GM12878 (cell line): ENCODE results near the gene ITM2A. TPM values are rescaled to one million over a fixed set of nuclear protein-coding genes. Genes with fewer than 3 reads are reported as not detected.

ENCODE experiments used
- BRCA1 ChIP-seq: IDR thresholded peaks from 2 replicates; pipeline ENCODE4 v1.6.1; 2011; ENCODE audit warnings: low read depth, low read length, improper control_type of control experiment
- LARP7 ChIP-seq: fragments of 450-650 bp; IDR thresholded peaks from 2 replicates; pipeline ENCODE4 v1.6.1; 2017; ENCODE audit warnings: mild to moderate bottlenecking
- SIX5 ChIP-seq: IDR thresholded peaks from 2 replicates; pipeline ENCODE4 v1.6.1; 2011; ENCODE audit warnings: mild to moderate bottlenecking, low read depth, low read length, moderate library complexity; ENCODE audit not compliant: severe bottlenecking
- SMAD5 ChIP-seq: IDR thresholded peaks from 2 replicates; pipeline ENCODE4 v1.6.1; 2016; ENCODE audit warnings: antibody characterized with exemption, low read depth
- TBL1XR1 ChIP-seq: IDR thresholded peaks from 2 replicates; pipeline ENCODE4 v1.6.1; 2012; ENCODE audit warnings: low read depth, low read length, improper control_type of control experiment
- ZBTB11 ChIP-seq: fragments of 450-650 bp; formaldehyde crosslinking; IDR thresholded peaks from 2 replicates; pipeline ENCODE4 v1.5.0; 2022; ENCODE audit warnings: mild to moderate bottlenecking, missing genetic modification characterization
- ZNF687 ChIP-seq: fragments of 450-650 bp; IDR thresholded peaks from 2 replicates; pipeline ENCODE4 v1.6.1; 2017; ENCODE audit warnings: mild to moderate bottlenecking, moderate library complexity
- ZZZ3 ChIP-seq: IDR thresholded peaks from 2 replicates; pipeline ENCODE4 v1.6.1; 2011; ENCODE audit warnings: low read depth; ENCODE audit not compliant: control insufficient read depth, insufficient read length
- polyA plus RNA-seq, 11 experiments: library from polyadenylated mRNA; depleted of rRNA in 4 of 11; unstranded in 6 of 11; stranded (reverse) in 5 of 11; fragments of >200 nt; fragmentation: Nextera tagmentation in 4 of 11; fragmentation: Illumina TruSeq in 1 of 11; extraction: Ambion mirVana in 4 of 11; extraction: Trizol in 1 of 11; gene quantifications; 1 replicate in 1 of 11; 2 replicates in 10 of 11; pipeline versions ENCODE4 v1.2.1 to v1.2.3, GENCODE V29; 2011 to 2016; ENCODE audit warnings: inconsistent platforms in 2 of 11, missing spikeins in 2 of 11, low read depth in 1 of 11
- total RNA-seq, 4 experiments: library from RNA; depleted of rRNA in 3 of 4; stranded (reverse); fragments of >200 nt in 3 of 4; fragmentation: Illumina TruSeq in 1 of 4; extraction: Trizol in 1 of 4; gene quantifications; 2 replicates each; pipeline versions ENCODE4 v1.2.1 to v1.2.3, GENCODE V29; 2013 to 2021

Gene ITM2A
- total and polyA plus RNA-seq, 10 of the 15 experiments (the other 5 are each of a cell fraction or from before 2014, with no cell fraction given): 29.6 to 202 (median 44.9) TPM

- TF ChIP-seq ZBTB11 (CRISPR knock-in tag) (no peak), BRCA1 (no peak), TBL1XR1 (no peak), LARP7 (no peak), ZZZ3 (no peak), SIX5 (no peak), ZNF687 (no peak), SMAD5 (no peak)
- TF ChIP-seq, all 136 proteins: peak for 0
These were observed 4.5 kb upstream of the ITM2A start (continued) for GRCh38 chrX:79371640-79372039.
